Measurements from ENCODE around the gene ATG14. TPM values are rescaled to one million over a fixed set of nuclear protein-coding genes. Genes with fewer than 3 reads are reported as not detected.
"Not testable (repeated sequence)": the region's sequence is repeated elsewhere in the genome, so short reads cannot be mapped to it uniquely, and the experiment has no call there.

The ATG14 gene
- total RNA-seq, 1 donor from 2014 or later = 9.0 TPM

- no peak for DNase-seq (ENCODE audit: extremely low read depth, low read depth, low spot score)
These were observed 57.8 kb downstream of the ATG14 start for GRCh38 chr14:55353686-55354467.

- no peak for DNase-seq (ENCODE audit: extremely low read depth, low read depth, low spot score)
These were observed 59.4 kb downstream of the ATG14 start for GRCh38 chr14:55352201-55352600.

- no peak for DNase-seq (ENCODE audit: extremely low read depth, low read depth, low spot score)
These were observed 60.5 kb downstream of the ATG14 start for GRCh38 chr14:55351111-55351510.

- no peak for DNase-seq (ENCODE audit: extremely low read depth, low read depth, low spot score)
These were observed 61.2 kb downstream of the ATG14 start for GRCh38 chr14:55350461-55350860.

GRCh38 chr14:55349565-55349964, 62.1 kb downstream of the ATG14 start:
- DNase-seq (ENCODE audit: extremely low read depth, low read depth, low spot score) = no peak

DNA sequence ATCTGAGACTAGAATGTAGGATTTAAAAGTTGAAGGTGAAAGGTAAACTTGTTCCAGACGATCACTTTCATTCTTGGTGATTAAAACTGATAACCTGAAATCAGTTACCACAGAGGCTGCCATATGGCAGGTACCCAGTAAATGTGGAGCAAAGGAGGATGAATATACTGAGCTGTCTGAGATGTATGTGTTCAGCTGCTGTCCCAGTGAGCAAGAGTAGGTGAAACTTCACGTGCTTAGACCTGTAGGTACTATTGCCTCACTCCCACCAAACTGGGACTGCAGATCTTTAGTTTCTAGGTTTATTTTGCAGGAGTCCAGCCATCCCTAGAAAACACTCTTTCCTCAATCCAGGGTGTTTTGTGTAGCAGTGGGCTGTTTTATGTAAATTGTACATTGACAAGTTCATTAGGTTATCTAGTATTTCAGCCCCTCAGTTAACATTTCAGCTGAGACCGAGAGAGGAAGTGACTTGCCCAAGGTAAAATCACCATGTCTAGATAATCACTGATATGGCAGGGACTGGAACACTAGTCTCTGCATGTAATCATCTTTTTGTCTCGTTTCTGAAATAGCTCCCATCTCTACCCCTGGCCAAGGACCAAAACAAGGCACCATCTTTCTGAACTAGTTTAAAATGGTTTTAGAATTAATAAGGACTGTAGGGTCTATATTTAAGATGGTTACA, 62.7 kb downstream of the ATG14 start:
- DNase-seq (ENCODE audit: extremely low read depth, low read depth, low spot score) = no peak

- no peak for DNase-seq (ENCODE audit: extremely low read depth, low read depth, low spot score)
These were observed 63.9 kb downstream of the ATG14 start for GRCh38 chr14:55347748-55348147.

- DNase-seq (ENCODE audit: extremely low read depth, low read depth, low spot score) = no peak
These were observed 64.6 kb downstream of the ATG14 start for GRCh38 chr14:55347040-55347439.

- not testable (repeated sequence) for DNase-seq (ENCODE audit: extremely low read depth, low read depth, low spot score)
These were observed 67.0 kb downstream of the ATG14 start for GRCh38 chr14:55344582-55345163.

DNA sequence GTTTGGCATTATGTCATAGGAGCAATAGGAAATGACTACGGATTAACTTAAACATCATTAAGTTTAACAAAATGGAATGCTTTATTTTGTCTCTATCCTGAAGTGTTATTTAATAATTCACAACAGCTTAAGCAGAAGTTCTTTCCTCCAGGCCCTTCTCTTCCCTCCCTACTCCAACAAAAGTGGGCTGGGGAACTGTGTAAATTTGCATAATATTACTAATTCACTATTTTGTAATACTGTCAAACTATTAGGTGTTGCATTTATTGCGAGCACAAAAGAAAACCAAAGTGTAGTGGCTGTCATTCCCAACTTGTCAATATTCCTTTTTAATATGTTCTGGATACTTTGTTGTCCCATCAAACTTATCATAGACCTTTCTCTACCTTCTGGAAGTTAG, 69.8 kb downstream of the ATG14 start:
- no peak for DNase-seq (ENCODE audit: extremely low read depth, low read depth, low spot score)

DNA sequence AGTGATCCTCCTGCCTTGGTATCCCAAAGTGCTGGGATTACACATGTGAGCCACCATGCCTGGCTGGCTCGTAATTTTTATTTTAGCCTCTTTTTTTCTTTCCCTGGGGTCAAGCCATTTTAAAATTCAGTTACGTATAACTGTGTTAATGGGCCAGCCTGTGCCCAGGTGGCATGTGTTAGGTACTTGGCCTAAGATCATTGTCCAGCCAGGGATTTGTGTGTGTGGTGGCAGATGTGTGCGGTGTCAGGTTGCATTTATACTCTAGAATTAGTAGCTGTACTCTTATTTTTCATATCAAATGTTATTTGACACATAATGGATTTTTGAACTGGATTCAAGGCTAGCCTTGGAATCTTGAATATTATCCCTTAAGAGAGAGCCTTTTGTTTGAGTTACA, 71.1 kb downstream of the ATG14 start:
- no peak for DNase-seq (ENCODE audit: extremely low read depth, low read depth, low spot score)

DNA sequence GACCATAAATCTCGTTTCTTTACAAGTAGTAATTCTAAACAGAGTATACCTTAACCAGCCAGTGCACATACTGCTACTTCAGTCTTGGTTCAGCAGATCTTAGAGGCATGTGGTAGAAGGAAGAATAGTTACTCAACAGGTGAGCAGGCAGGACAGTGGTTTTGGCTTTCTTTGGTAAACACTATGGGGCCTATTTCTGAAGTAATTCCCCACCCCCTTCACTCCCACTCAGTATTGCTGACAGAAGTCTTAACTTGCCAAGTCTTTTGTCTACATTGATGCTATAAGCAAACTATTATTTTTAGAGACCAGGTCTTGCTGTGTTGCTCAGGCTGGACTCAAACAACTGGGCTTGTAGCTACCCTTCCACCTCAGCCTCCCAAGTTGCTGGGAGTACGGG, 71.9 kb downstream of the ATG14 start:
- DNase-seq (ENCODE audit: extremely low read depth, low read depth, low spot score) = no peak

DNA sequence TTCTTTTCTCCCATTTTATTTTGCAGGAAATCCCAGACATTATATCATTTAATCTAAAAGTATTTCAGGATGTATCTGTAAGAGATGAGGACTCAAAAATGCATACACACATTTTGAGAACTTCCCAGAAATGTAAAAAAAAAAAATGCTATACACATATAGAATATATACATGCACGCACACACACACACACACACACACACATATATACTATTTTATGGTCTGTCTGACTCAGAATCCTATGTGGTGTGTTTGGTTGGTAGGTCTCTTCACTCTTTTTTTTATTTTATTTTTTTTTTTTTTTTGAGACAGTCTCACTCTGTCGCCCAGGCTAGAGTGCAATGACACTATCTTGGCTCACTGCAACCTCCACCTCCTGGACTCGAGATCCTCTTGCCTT, 74.9 kb downstream of the ATG14 start:
- no peak for DNase-seq (ENCODE audit: extremely low read depth, low read depth, low spot score)

- no peak for DNase-seq (ENCODE audit: extremely low read depth, low read depth, low spot score)
These were observed 75.5 kb downstream of the ATG14 start for GRCh38 chr14:55336162-55336561.

GRCh38 chr14:55333711-55334485, 77.7 kb downstream of the ATG14 start:
- no peak for DNase-seq (ENCODE audit: extremely low read depth, low read depth, low spot score)

DNA sequence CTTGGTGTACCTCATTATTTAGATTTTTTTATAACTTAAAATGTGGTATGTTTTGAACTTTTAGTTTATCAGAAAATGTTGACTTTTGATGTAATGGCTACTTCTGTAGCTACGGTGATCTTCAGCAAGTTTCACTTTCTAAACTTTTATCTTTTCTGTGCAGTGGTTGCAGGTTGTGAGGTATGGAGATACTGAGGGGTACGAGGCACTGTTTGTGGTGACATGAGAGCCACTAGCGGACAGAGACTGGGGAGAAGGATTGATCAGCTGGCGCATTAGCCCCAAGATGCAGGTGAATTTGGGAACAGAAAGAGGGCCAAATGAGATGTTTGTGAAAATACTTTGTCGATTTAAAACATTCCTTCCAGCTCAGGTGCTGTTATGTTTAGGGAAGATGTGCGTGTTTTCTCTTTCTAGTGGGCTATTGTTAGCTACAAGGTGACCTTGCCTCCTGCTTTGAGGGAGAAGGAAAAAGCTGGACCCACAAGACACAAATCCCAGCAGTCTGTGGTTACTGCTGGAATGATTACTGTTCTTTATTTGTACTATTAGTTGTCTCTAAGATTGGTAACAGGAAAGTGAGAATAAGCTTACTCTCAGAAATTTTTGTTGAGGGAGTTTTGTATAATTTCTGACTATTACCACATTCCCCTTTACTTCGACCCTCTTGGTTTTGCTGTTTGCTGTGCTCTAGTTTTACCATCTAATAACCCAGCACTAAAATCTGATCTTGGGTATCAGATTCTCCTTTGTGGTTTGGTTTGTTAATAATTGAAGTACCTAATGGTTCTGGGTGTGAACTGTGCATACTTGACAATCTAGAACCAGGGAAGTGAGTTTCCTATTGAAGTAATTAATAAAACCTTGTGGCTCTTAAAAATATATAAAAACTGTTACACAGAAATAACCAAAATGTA, 78.7 kb downstream of the ATG14 start:
- no peak for DNase-seq (ENCODE audit: extremely low read depth, low read depth, low spot score)

GRCh38 chr14:55329999-55330710, 81.5 kb downstream of the ATG14 start:
- DNase-seq (ENCODE audit: extremely low read depth, low read depth, low spot score) = no peak

DNA sequence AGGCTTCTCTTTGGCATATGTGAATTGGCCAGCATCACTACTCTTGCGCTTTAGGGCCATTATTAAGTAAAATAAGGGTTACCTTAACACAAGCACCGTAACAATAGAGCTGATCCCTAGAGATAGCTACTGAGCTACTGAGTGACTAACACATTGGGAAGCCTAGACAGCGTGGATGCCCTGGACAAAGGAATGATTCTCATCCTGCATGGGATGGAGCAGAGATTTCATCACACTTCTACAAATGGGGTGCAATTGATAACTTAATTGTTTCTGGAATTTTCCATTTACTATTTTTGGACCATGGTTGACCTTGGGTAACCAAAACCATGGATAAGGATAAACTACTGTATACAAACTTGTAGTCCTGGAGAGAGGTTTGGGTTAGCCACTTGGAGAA, 83.3 kb downstream of the ATG14 start:
- no peak for DNase-seq (ENCODE audit: extremely low read depth, low read depth, low spot score)

DNA sequence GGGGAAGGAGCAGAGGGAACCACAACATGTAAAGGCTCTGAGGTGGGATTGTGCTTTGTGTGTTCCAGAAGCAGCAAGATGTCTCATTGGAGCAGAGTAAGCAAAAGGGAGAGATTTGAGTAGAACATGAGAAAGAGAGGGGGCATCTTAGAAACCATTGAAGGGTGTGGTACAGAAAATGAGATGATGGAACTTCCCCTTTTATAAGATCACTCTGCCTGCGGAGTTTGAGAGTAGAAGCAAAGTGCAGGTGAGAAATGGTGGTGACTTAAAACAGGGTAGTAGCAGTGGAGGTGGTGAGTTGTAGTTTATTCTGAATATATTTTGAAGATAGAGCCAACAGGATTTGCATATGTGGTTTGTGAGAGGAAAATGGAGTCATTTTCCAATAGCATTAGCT, 84.5 kb downstream of the ATG14 start:
- DNase-seq (ENCODE audit: extremely low read depth, low read depth, low spot score) = no peak

- DNase-seq (ENCODE audit: extremely low read depth, low read depth, low spot score) = no peak
These were observed 86.8 kb downstream of the ATG14 start for GRCh38 chr14:55324812-55325211.

Measured in glomerular endothelial cell (primary cell).